Astrocyte (in vitro differentiated cells and primary cell): ENCODE measurements around the gene TATDN2. TPM values are rescaled to one million over a fixed set of nuclear protein-coding genes. Genes with fewer than 3 reads are reported as not detected.

Experiments used
- DNase-seq: peaks from one replicate; pipeline ENCODE4 v3.0.0-alpha.2; 2010; ENCODE audit warnings: low read depth
- FAIRE-seq: peaks from 2 replicates; lab custom pipeline; 2011; peaks lifted over from hg19 to GRCh38; lab: Jason Lieb, UNC
- H2AFZ ChIP-seq: 2 replicates; pipeline ENCODE4 v1.6.0; 2012; ENCODE audit warnings: low read depth, low read length, inconsistent platforms
- H3K27ac ChIP-seq: 2 replicates; pipeline ENCODE4 v1.5.1; 2011; ENCODE audit warnings: low read depth, low read length, inconsistent platforms
- H3K27me3 ChIP-seq: 2 replicates; pipeline ENCODE4 v1.6.0; 2011; ENCODE audit warnings: low read length, inconsistent platforms; ENCODE audit not compliant: insufficient read depth
- H3K36me3 ChIP-seq: 2 replicates; pipeline ENCODE4 v1.5.1; 2011; ENCODE audit warnings: low read length, inconsistent platforms; ENCODE audit not compliant: insufficient read depth
- H3K4me1 ChIP-seq: 2 replicates; pipeline ENCODE4 v1.5.1; 2011; ENCODE audit warnings: low read length, inconsistent platforms; ENCODE audit not compliant: insufficient read depth
- H3K4me2 ChIP-seq: 2 replicates; pipeline ENCODE4 v1.6.0; 2012; ENCODE audit warnings: low read length, inconsistent platforms
- H3K4me3 ChIP-seq: 2 replicates; pipeline ENCODE4 v1.5.1; 2011; ENCODE audit warnings: low read depth, mild to moderate bottlenecking, low read length, inconsistent platforms; ENCODE audit not compliant: insufficient read depth
- H3K79me2 ChIP-seq: 2 replicates; pipeline ENCODE4 v1.6.0; 2012; ENCODE audit warnings: mild to moderate bottlenecking, low read length, inconsistent platforms; ENCODE audit not compliant: insufficient read depth
- H3K9ac ChIP-seq: 2 replicates; pipeline ENCODE4 v1.6.0; 2012; ENCODE audit warnings: mild to moderate bottlenecking, low read length, inconsistent platforms
- H3K9me3 ChIP-seq: 2 replicates; pipeline ENCODE4 v1.5.1; 2012; ENCODE audit warnings: low read depth, mild to moderate bottlenecking, low read length, inconsistent platforms; ENCODE audit not compliant: insufficient read depth
- H4K20me1 ChIP-seq: 2 replicates; pipeline ENCODE4 v1.6.0; 2012; ENCODE audit warnings: low read length, inconsistent platforms; ENCODE audit not compliant: insufficient read depth
- H3K27ac Mint-ChIP-seq: one replicate; pipeline ENCODE4 v1.8.0; 2021; ENCODE audit warnings: mild to moderate bottlenecking, mixed read lengths; ENCODE audit not compliant: unreplicated experiment
- H3K27me3 Mint-ChIP-seq: one replicate; pipeline ENCODE4 v1.8.0; 2021; ENCODE audit warnings: low read depth, mixed read lengths; ENCODE audit not compliant: unreplicated experiment
- H3K36me3 Mint-ChIP-seq: one replicate; pipeline ENCODE4 v1.8.0; 2021; ENCODE audit warnings: low read depth, mixed read lengths; ENCODE audit not compliant: unreplicated experiment
- H3K4me1 Mint-ChIP-seq: one replicate; pipeline ENCODE4 v1.8.0; 2021; ENCODE audit warnings: low read depth, mixed read lengths; ENCODE audit not compliant: unreplicated experiment
- H3K4me3 Mint-ChIP-seq: one replicate; pipeline ENCODE4 v1.8.0; 2021; ENCODE audit warnings: mild to moderate bottlenecking, moderate library complexity, mixed read lengths; ENCODE audit not compliant: unreplicated experiment
- H3K9me3 Mint-ChIP-seq: one replicate; pipeline ENCODE4 v1.8.0; 2021; ENCODE audit warnings: mild to moderate bottlenecking, mixed read lengths; ENCODE audit not compliant: unreplicated experiment
- EZH2 ChIP-seq: IDR thresholded peaks from 2 replicates; pipeline ENCODE4 v1.6.1; 2012; ENCODE audit warnings: mild to moderate bottlenecking, low read length, inconsistent platforms; ENCODE audit not compliant: insufficient read depth
- total RNA-seq: library from RNA; stranded (reverse); gene quantifications from 2 replicates; pipeline ENCODE4 v1.2.1, GENCODE V29; 2021
- TF ChIP-seq, protein P1 (sequence below): IDR thresholded peaks from 2 replicates; pipeline ENCODE4 v1.5.1; 2011; ENCODE audit warnings: low read depth, mild to moderate bottlenecking, inconsistent platforms, low read length, moderate library complexity; ENCODE audit not compliant: insufficient read depth

Gene TATDN2
- total RNA-seq, 1 donor from 2014 or later: 29.5 TPM

DNA sequence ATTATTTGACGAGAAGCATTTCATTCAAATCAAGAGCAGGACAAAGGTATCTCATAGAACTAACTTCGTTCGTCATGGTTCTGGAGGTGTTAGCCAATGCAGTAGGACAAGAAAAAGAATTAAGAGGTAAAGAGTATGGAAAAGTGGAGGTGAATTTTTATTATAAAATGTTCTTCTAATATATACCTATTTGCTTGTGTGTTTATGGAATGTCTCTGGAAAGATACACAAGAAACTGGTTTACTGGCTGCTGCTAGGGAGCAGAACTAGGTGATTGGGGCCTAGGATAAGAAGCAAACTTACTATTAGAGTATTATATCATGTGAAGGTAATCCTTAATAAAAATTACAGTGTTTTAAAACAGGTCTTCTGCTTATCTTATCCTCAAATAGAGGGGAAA lies 30.9 kb upstream of the TATDN2 start:
- Histone ChIP-seq H3K9me3 (peaks cover 3% of the 10 kb centered on the region), H3K79me2 (no peaks in the 10 kb centered on the region), H3K4me1 (peaks cover 11% of the 10 kb centered on the region), H3K27ac (no peak overlapping the region), H3K27me3 (no peaks in the 10 kb centered on the region), H4K20me1 (no peaks in the 10 kb centered on the region), H3K36me3 (no peaks in the 10 kb centered on the region), H2AFZ (no peak overlapping the region), H3K4me2 (no peak overlapping the region), H3K9ac (no peak overlapping the region), H3K4me3 (no peak overlapping the region)
- Mint-ChIP-seq H3K27me3 (no peaks in the 10 kb centered on the region), H3K4me1 (peaks cover 4% of the 10 kb centered on the region), H3K27ac (no peak overlapping the region), H3K9me3 (peaks cover 12% of the 10 kb centered on the region), H3K4me3 (no peak overlapping the region), H3K36me3 (peaks cover 14% of the 10 kb centered on the region)
- TF ChIP-seq, protein P1, sequence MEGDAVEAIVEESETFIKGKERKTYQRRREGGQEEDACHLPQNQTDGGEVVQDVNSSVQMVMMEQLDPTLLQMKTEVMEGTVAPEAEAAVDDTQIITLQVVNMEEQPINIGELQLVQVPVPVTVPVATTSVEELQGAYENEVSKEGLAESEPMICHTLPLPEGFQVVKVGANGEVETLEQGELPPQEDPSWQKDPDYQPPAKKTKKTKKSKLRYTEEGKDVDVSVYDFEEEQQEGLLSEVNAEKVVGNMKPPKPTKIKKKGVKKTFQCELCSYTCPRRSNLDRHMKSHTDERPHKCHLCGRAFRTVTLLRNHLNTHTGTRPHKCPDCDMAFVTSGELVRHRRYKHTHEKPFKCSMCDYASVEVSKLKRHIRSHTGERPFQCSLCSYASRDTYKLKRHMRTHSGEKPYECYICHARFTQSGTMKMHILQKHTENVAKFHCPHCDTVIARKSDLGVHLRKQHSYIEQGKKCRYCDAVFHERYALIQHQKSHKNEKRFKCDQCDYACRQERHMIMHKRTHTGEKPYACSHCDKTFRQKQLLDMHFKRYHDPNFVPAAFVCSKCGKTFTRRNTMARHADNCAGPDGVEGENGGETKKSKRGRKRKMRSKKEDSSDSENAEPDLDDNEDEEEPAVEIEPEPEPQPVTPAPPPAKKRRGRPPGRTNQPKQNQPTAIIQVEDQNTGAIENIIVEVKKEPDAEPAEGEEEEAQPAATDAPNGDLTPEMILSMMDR: no peak
- FAIRE-seq (no peak), DNase-seq (no peak)

DNA sequence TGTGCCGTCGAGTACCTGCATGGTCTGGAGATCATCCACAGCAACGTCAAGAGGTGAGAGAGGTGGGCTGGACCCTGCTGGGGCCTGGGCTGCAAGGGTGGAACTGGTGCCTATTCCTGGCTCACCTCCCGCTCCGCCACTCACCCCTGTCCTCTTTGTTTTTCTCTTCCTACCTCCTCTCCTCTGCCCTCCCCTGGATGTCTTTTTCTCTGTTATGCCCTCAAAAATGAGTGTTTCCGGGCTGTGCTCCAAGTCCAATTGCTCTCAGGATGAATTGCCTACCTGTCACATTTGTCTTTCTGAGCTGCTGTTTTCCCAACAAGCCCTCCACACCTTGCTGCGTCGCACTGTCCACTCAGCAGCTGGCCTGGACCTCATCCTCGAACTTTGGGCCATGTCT lies 28.5 kb upstream of the TATDN2 start:
- H3K9me3 Mint-ChIP-seq: peaks cover 12% of the 10 kb centered on the region
- Histone ChIP-seq H2AFZ (no peak overlapping the region), H3K27ac (no peak overlapping the region), H3K9ac (no peak overlapping the region), H3K4me1 (peaks cover 14% of the 10 kb centered on the region), H3K79me2 (no peaks in the 10 kb centered on the region), H3K36me3 (no peaks in the 10 kb centered on the region), H3K9me3 (peaks cover 3% of the 10 kb centered on the region), H4K20me1 (no peaks in the 10 kb centered on the region), H3K27me3 (no peaks in the 10 kb centered on the region), H3K4me2 (no peak overlapping the region), H3K4me3 (no peak overlapping the region)
- FAIRE-seq (no peak), DNase-seq (no peak)
- H3K27me3 Mint-ChIP-seq: no peaks in the 10 kb centered on the region
- no peak overlapping the region for H3K4me3 Mint-ChIP-seq
- no peak overlapping the region for H3K27ac Mint-ChIP-seq
- H3K36me3 Mint-ChIP-seq: peaks cover 9% of the 10 kb centered on the region
- no peak for TF ChIP-seq EZH2
- TF ChIP-seq, protein P1: no peak
- H3K4me1 Mint-ChIP-seq: peaks cover 4% of the 10 kb centered on the region

DNA sequence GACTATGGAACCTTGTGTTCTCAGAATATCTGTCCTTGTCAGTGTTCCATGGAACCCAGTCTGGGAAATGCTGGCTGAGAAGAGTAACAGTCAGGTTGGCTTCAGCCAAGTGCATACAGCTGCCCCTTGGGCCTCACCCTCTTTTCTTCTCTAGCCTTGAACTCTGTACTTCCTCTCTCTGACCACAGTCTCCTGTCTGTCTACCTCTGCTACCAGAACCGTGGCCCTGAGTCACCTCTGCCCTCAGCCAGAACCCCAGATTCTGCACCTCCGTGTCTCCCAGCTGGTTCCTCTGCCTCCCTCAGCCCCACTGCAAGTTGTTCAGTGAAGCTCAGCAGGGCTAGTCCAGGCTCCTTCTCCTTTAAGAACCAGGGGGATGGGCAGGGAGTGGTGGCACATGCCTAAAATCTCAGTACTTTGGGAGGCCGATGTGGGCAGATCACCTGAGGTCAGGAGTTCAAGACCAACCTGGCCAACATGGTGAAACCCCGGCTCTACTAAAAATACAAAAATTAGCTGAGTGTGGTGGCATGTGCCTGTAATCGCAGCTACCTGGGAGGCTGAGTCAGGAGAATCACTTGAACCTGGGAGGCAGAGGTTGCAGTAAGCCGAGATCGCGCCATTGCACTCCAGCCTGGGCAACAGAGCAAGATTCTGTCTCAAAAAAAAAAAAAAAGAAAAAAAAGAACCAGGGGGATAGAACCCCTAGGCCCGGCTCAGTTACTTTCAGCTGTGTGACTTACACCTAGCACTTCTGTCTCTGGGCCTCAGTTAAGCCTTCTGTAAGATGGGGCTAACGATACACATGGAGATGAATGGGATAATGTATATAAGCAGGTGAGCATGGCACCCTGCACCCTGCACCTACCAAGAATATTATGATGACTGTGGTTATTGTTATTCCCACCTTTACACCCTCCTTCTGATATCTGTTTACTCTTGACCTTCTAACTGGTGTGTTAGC lies 24.3 kb upstream of the TATDN2 start:
- H3K27me3 Mint-ChIP-seq: no peaks in the 10 kb centered on the region

More for the DNA sequence above, 24.3 kb upstream of the TATDN2 start:
- Histone ChIP-seq H3K79me2 (no peaks in the 10 kb centered on the region), H3K9ac (no peak overlapping the region), H3K27ac (no peak overlapping the region), H3K36me3 (peaks cover 6% of the 10 kb centered on the region), H4K20me1 (peaks cover 5% of the 10 kb centered on the region), H3K9me3 (no peaks in the 10 kb centered on the region), H3K4me3 (no peak overlapping the region), H2AFZ (no peak overlapping the region), H3K4me2 (no peak overlapping the region), H3K4me1 (peaks cover 17% of the 10 kb centered on the region), H3K27me3 (no peaks in the 10 kb centered on the region)
- Mint-ChIP-seq H3K9me3 (no peaks in the 10 kb centered on the region), H3K27ac (no peak overlapping the region), H3K4me3 (no peak overlapping the region), H3K36me3 (no peaks in the 10 kb centered on the region), H3K4me1 (peaks cover 4% of the 10 kb centered on the region)
- FAIRE-seq (no peak), DNase-seq (no peak)
- TF ChIP-seq, protein P1: no peak
- no peak for TF ChIP-seq EZH2
